ENCODE results near the gene RAB3GAP1. TPM values are rescaled to one million over a fixed set of nuclear protein-coding genes. Genes with fewer than 3 reads are reported as not detected.
A peak's percentile ranks its signal among the peaks of the same experiment; 100 is the strongest.
"Not testable (repeated sequence)": the region's sequence is repeated elsewhere in the genome, so short reads cannot be mapped to it uniquely, and the experiment has no call there.

Gene RAB3GAP1
- total RNA-seq, 1 donor from 2014 or later: 67.4 TPM

- not testable (repeated sequence) for DNase-seq
Measured at GRCh38 chr2:135105513-135106316, 53.6 kb downstream of the RAB3GAP1 start.

- no peak for DNase-seq
Measured at GRCh38 chr2:135113322-135113721, 61.2 kb downstream of the RAB3GAP1 start.

GRCh38 chr2:135119582-135119981 lies 67.5 kb downstream of the RAB3GAP1 start:
- DNase-seq: no peak

- no peak for DNase-seq
Measured at GRCh38 chr2:135121016-135121657, 69.0 kb downstream of the RAB3GAP1 start.

GRCh38 chr2:135121658-135122039 lies 69.6 kb downstream of the RAB3GAP1 start:
- DNase-seq: not testable (repeated sequence)

- no peak for DNase-seq
Measured at GRCh38 chr2:135124924-135125886, 73.1 kb downstream of the RAB3GAP1 start.

GRCh38 chr2:135125940-135126339 lies 73.8 kb downstream of the RAB3GAP1 start:
- no peak for DNase-seq

GRCh38 chr2:135130751-135131150 lies 78.7 kb downstream of the RAB3GAP1 start:
- no peak for DNase-seq

- no peak for DNase-seq
Measured at GRCh38 chr2:135132314-135132713, 80.2 kb downstream of the RAB3GAP1 start.

GRCh38 chr2:135140606-135141005 lies 88.5 kb downstream of the RAB3GAP1 start:
- DNase-seq: no peak

- no peak for DNase-seq
Measured at GRCh38 chr2:135142323-135142722, 90.2 kb downstream of the RAB3GAP1 start.

- no peak for DNase-seq
Measured at GRCh38 chr2:135144343-135144742, 92.3 kb downstream of the RAB3GAP1 start.

- DNase-seq: peak; percentile 34
Measured at GRCh38 chr2:135149251-135149650, 97.2 kb downstream of the RAB3GAP1 start.

- no peak for DNase-seq
Measured at GRCh38 chr2:135150725-135151124, 98.6 kb downstream of the RAB3GAP1 start.

- DNase-seq: no peak
Measured at GRCh38 chr2:135151615-135152014, 99.5 kb downstream of the RAB3GAP1 start.

- no peak for DNase-seq
Measured at GRCh38 chr2:135152361-135152760, 100.3 kb downstream of the RAB3GAP1 start.

GRCh38 chr2:135154962-135155361 lies 102.9 kb downstream of the RAB3GAP1 start:
- no peak for DNase-seq

GRCh38 chr2:135157856-135158255 lies 105.8 kb downstream of the RAB3GAP1 start:
- no peak for DNase-seq

GRCh38 chr2:135159191-135159590 lies 107.1 kb downstream of the RAB3GAP1 start:
- no peak for DNase-seq

GRCh38 chr2:135162377-135162776 lies 110.3 kb downstream of the RAB3GAP1 start:
- no peak for DNase-seq

- DNase-seq: no peak
Measured at GRCh38 chr2:135162786-135163185, 110.7 kb downstream of the RAB3GAP1 start.

- DNase-seq: no peak
Measured at GRCh38 chr2:135163306-135163705, 111.2 kb downstream of the RAB3GAP1 start.

GRCh38 chr2:135163901-135164300 lies 111.8 kb downstream of the RAB3GAP1 start:
- DNase-seq: no peak
